ENCODE data around the gene IL22RA1.
A peak's percentile ranks its signal among the peaks of the same experiment; 100 is the strongest.

IL22RA1 gene

GRCh38 chr1:24159366-24159765 lies 16.4 kb upstream of the IL22RA1 start:
- no CpG with 5 or more reads among the region's 5 CpGs for WGBS, 2 donors (ENCODE audit: extremely low coverage in 2 of 2, insufficient read length in 2 of 2, insufficient replicate concordance in 1 of 2)
- Histone ChIP-seq H2BK120ac (ENCODE audit: low read depth, low read length) (no peak overlapping the region), H3K18ac (ENCODE audit: low read length) (no peak overlapping the region), H3K27me3 (ENCODE audit: control insufficient read depth in 3 of 3, insufficient read depth in 3 of 3, low read depth in 1 of 3, low read length in 3 of 3) (peaks cover 0 to 16% (median 0%) of the 10 kb centered on the region in 3 experiments), H3K9ac (ENCODE audit: low read depth, low read length, poor library complexity) (no peak overlapping the region), H3K23ac (ENCODE audit: low read depth, low read length, poor library complexity) (no peak overlapping the region), H3K79me1 (ENCODE audit: low read depth, low read length) (no peaks in the 10 kb centered on the region), H2BK15ac (ENCODE audit: low read length) (no peak overlapping the region), H3K14ac (ENCODE audit: low read length) (no peak overlapping the region), H3K36me3 (replicated peaks in 1 of 2; ENCODE audit: control insufficient read depth in 2 of 2, insufficient read depth in 2 of 2, low read length in 2 of 2) (no peaks in the 10 kb centered on the region), H3K4ac (ENCODE audit: low read length) (no peak overlapping the region), H2AFZ (ENCODE audit: low read length) (no peak overlapping the region), H3K9me3 (replicated peaks in 1 of 2; ENCODE audit: control insufficient read depth in 2 of 2, insufficient read depth in 1 of 2, low read depth in 1 of 2, low read length in 2 of 2) (peaks cover 0 to 2% of the 10 kb centered on the region in 2 donors), H2BK5ac (ENCODE audit: low read length) (no peak overlapping the region), H3K4me2 (ENCODE audit: insufficient read depth, low read length, poor library complexity, severe bottlenecking) (no peak overlapping the region), H4K91ac (ENCODE audit: low read depth, low read length, poor library complexity) (no peak overlapping the region), H4K8ac (ENCODE audit: low read depth, low read length) (no peak overlapping the region), H3K27ac (replicated peaks; ENCODE audit: low read length) (no peak overlapping the region), H2BK12ac (ENCODE audit: low read length) (no peak overlapping the region), H3K4me3 (ENCODE audit: low read length in 2 of 2) (no peak overlapping the region), H2AK5ac (ENCODE audit: low read depth, low read length) (no peak overlapping the region), H3K4me1 (ENCODE audit: control insufficient read depth in 2 of 2, insufficient read depth in 1 of 2, low read depth in 1 of 2, low read length in 2 of 2) (no peaks in the 10 kb centered on the region)
- no peak for DNase-seq (ENCODE audit: low spot score)

- Histone ChIP-seq H3K23ac (ENCODE audit: low read depth, low read length, poor library complexity) (no peak overlapping the region), H3K4ac (ENCODE audit: low read length) (no peak overlapping the region), H2BK15ac (ENCODE audit: low read length) (no peak overlapping the region), H2BK5ac (ENCODE audit: low read length) (no peak overlapping the region), H4K91ac (ENCODE audit: low read depth, low read length, poor library complexity) (no peak overlapping the region), H3K14ac (ENCODE audit: low read length) (no peak overlapping the region), H2AFZ (ENCODE audit: low read length) (no peak overlapping the region), H3K9ac (ENCODE audit: low read depth, low read length, poor library complexity) (peak overlapping the region; percentile 30), H3K18ac (ENCODE audit: low read length) (no peak overlapping the region), H3K4me3 (ENCODE audit: low read length in 2 of 2) (no peak overlapping the region), H2AK5ac (ENCODE audit: low read depth, low read length) (peak overlapping the region; percentile 14), H3K79me1 (ENCODE audit: low read depth, low read length) (no peaks in the 10 kb centered on the region), H2BK120ac (ENCODE audit: low read depth, low read length) (no peak overlapping the region), H3K4me2 (ENCODE audit: insufficient read depth, low read length, poor library complexity, severe bottlenecking) (no peak overlapping the region), H3K27me3 (ENCODE audit: control insufficient read depth in 3 of 3, insufficient read depth in 3 of 3, low read depth in 1 of 3, low read length in 3 of 3) (peaks cover 0 to 17% (median 0%) of the 10 kb centered on the region in 3 experiments), H3K9me3 (replicated peaks in 1 of 2; ENCODE audit: control insufficient read depth in 2 of 2, insufficient read depth in 1 of 2, low read depth in 1 of 2, low read length in 2 of 2) (no peaks in the 10 kb centered on the region), H3K4me1 (ENCODE audit: control insufficient read depth in 2 of 2, insufficient read depth in 1 of 2, low read depth in 1 of 2, low read length in 2 of 2) (peaks cover 0 to 3% of the 10 kb centered on the region in 2 donors), H4K8ac (ENCODE audit: low read depth, low read length) (no peak overlapping the region), H2BK12ac (ENCODE audit: low read length) (no peak overlapping the region), H3K27ac (replicated peaks; ENCODE audit: low read length) (no peak overlapping the region), H3K36me3 (replicated peaks in 1 of 2; ENCODE audit: control insufficient read depth in 2 of 2, insufficient read depth in 2 of 2, low read length in 2 of 2) (no peaks in the 10 kb centered on the region)
- WGBS, 2 donors (ENCODE audit: extremely low coverage in 2 of 2, insufficient read length in 2 of 2, insufficient replicate concordance in 1 of 2) = no CpG with 5 or more reads among the region's 6 CpGs
- DNase-seq (ENCODE audit: low spot score) = no peak
Observed at GRCh38 chr1:24157918-24158481, 15.1 kb upstream of the IL22RA1 start.

GRCh38 chr1:24156542-24157260 lies 13.8 kb upstream of the IL22RA1 start:
- Histone ChIP-seq H2BK5ac (ENCODE audit: low read length) (no peak overlapping the region), H3K23ac (ENCODE audit: low read depth, low read length, poor library complexity) (no peak overlapping the region), H4K91ac (ENCODE audit: low read depth, low read length, poor library complexity) (no peak overlapping the region), H3K4me2 (ENCODE audit: insufficient read depth, low read length, poor library complexity, severe bottlenecking) (no peak overlapping the region), H3K27ac (replicated peaks; ENCODE audit: low read length) (no peak overlapping the region), H3K79me1 (ENCODE audit: low read depth, low read length) (no peaks in the 10 kb centered on the region), H3K27me3 (ENCODE audit: control insufficient read depth in 3 of 3, insufficient read depth in 3 of 3, low read depth in 1 of 3, low read length in 3 of 3) (peaks cover 0 to 26% (median 0%) of the 10 kb centered on the region in 3 experiments), H3K9ac (ENCODE audit: low read depth, low read length, poor library complexity) (no peak overlapping the region), H2BK15ac (ENCODE audit: low read length) (no peak overlapping the region), H4K8ac (ENCODE audit: low read depth, low read length) (no peak overlapping the region), H2AFZ (ENCODE audit: low read length) (no peak overlapping the region), H2BK120ac (ENCODE audit: low read depth, low read length) (no peak overlapping the region), H3K4me3 (ENCODE audit: low read length in 2 of 2) (no peak overlapping the region), H3K4ac (ENCODE audit: low read length) (no peak overlapping the region), H3K9me3 (replicated peaks in 1 of 2; ENCODE audit: control insufficient read depth in 2 of 2, insufficient read depth in 1 of 2, low read depth in 1 of 2, low read length in 2 of 2) (no peaks in the 10 kb centered on the region), H2AK5ac (ENCODE audit: low read depth, low read length) (no peak overlapping the region), H3K18ac (ENCODE audit: low read length) (no peak overlapping the region), H3K36me3 (replicated peaks in 1 of 2; ENCODE audit: control insufficient read depth in 2 of 2, insufficient read depth in 2 of 2, low read length in 2 of 2) (no peaks in the 10 kb centered on the region), H3K4me1 (ENCODE audit: control insufficient read depth in 2 of 2, insufficient read depth in 1 of 2, low read depth in 1 of 2, low read length in 2 of 2) (peaks cover 0 to 7% of the 10 kb centered on the region in 2 donors), H3K14ac (ENCODE audit: low read length) (no peak overlapping the region), H2BK12ac (ENCODE audit: low read length) (no peak overlapping the region)
- no peak for DNase-seq (ENCODE audit: low spot score)
- WGBS, 2 donors (ENCODE audit: extremely low coverage in 2 of 2, insufficient read length in 2 of 2, insufficient replicate concordance in 1 of 2) = no CpG with 5 or more reads among the region's 18 CpGs

GRCh38 chr1:24155011-24155782 lies 12.3 kb upstream of the IL22RA1 start:
- Histone ChIP-seq H3K9ac (ENCODE audit: low read depth, low read length, poor library complexity) (no peak overlapping the region), H3K4ac (ENCODE audit: low read length) (no peak overlapping the region), H3K23ac (ENCODE audit: low read depth, low read length, poor library complexity) (no peak overlapping the region), H3K9me3 (replicated peaks in 1 of 2; ENCODE audit: control insufficient read depth in 2 of 2, insufficient read depth in 1 of 2, low read depth in 1 of 2, low read length in 2 of 2) (no peaks in the 10 kb centered on the region), H2AK5ac (ENCODE audit: low read depth, low read length) (no peak overlapping the region), H3K4me1 (ENCODE audit: control insufficient read depth in 2 of 2, insufficient read depth in 1 of 2, low read depth in 1 of 2, low read length in 2 of 2) (peaks cover 0 to 7% of the 10 kb centered on the region in 2 donors), H2BK15ac (ENCODE audit: low read length) (no peak overlapping the region), H2BK120ac (ENCODE audit: low read depth, low read length) (no peak overlapping the region), H2BK5ac (ENCODE audit: low read length) (no peak overlapping the region), H3K79me1 (ENCODE audit: low read depth, low read length) (no peaks in the 10 kb centered on the region), H3K14ac (ENCODE audit: low read length) (no peak overlapping the region), H3K36me3 (replicated peaks in 1 of 2; ENCODE audit: control insufficient read depth in 2 of 2, insufficient read depth in 2 of 2, low read length in 2 of 2) (no peaks in the 10 kb centered on the region), H2BK12ac (ENCODE audit: low read length) (no peak overlapping the region), H4K91ac (ENCODE audit: low read depth, low read length, poor library complexity) (no peak overlapping the region), H3K27me3 (ENCODE audit: control insufficient read depth in 3 of 3, insufficient read depth in 3 of 3, low read depth in 1 of 3, low read length in 3 of 3) (peaks cover 0 to 36% (median 0%) of the 10 kb centered on the region in 3 experiments), H3K18ac (ENCODE audit: low read length) (no peak overlapping the region), H4K8ac (ENCODE audit: low read depth, low read length) (no peak overlapping the region), H3K4me2 (ENCODE audit: insufficient read depth, low read length, poor library complexity, severe bottlenecking) (no peak overlapping the region), H3K27ac (replicated peaks; ENCODE audit: low read length) (no peak overlapping the region), H3K4me3 (ENCODE audit: low read length in 2 of 2) (no peak overlapping the region), H2AFZ (ENCODE audit: low read length) (no peak overlapping the region)
- WGBS, 2 donors (ENCODE audit: extremely low coverage in 2 of 2, insufficient read length in 2 of 2, insufficient replicate concordance in 1 of 2) = no CpG with 5 or more reads among the region's 11 CpGs
- no peak for DNase-seq (ENCODE audit: low spot score)

Measured in neuronal stem cell (in vitro differentiated cells).